Femur (tissue), 1 donor: ENCODE measurements around the gene TRAF7.
"Not testable (repeated sequence)": the region's sequence is repeated elsewhere in the genome, so short reads cannot be mapped to it uniquely, and the experiment has no call there.

Experiments used
- DNase-seq: peaks from one replicate; pipeline ENCODE4 v3.0.0-alpha.2; 2017

The TRAF7 gene

GRCh38 chr16:2155091-2155950 is at the start of gene TRAF7:
Gene TRAF7, plus strand, starts transcription at chr16:2155782. Its CDS starts 8,139 bp downstream, at chr16:2163921.
- peak; percentile 100 for DNase-seq

GRCh38 chr16:2106211-2106610 is 49.4 kb upstream of the TRAF7 start:
- not testable (repeated sequence) for DNase-seq

GRCh38 chr16:2107121-2107790 is 48.3 kb upstream of the TRAF7 start:
- DNase-seq: not testable (repeated sequence)

- not testable (repeated sequence) for DNase-seq
Measured at GRCh38 chr16:2107791-2108125, 47.8 kb upstream of the TRAF7 start.

- not testable (repeated sequence) for DNase-seq
Measured at GRCh38 chr16:2108446-2109270, 46.9 kb upstream of the TRAF7 start.

GRCh38 chr16:2109271-2109580 is 46.4 kb upstream of the TRAF7 start:
- not testable (repeated sequence) for DNase-seq

GRCh38 chr16:2109872-2110271 is 45.7 kb upstream of the TRAF7 start:
- DNase-seq: not testable (repeated sequence)

- not testable (repeated sequence) for DNase-seq
Measured at GRCh38 chr16:2110332-2111008, 45.1 kb upstream of the TRAF7 start.

- DNase-seq: not testable (repeated sequence)
Measured at GRCh38 chr16:2111009-2111353, 44.6 kb upstream of the TRAF7 start.

- DNase-seq: not testable (repeated sequence)
Measured at GRCh38 chr16:2111412-2112335, 43.9 kb upstream of the TRAF7 start.

GRCh38 chr16:2112539-2113106 is 43.0 kb upstream of the TRAF7 start:
- not testable (repeated sequence) for DNase-seq

- not testable (repeated sequence) for DNase-seq
Measured at GRCh38 chr16:2114225-2114624, 41.4 kb upstream of the TRAF7 start.

- DNase-seq: not testable (repeated sequence)
Measured at GRCh38 chr16:2114885-2115590, 40.5 kb upstream of the TRAF7 start.

GRCh38 chr16:2115591-2115973 is 40.0 kb upstream of the TRAF7 start:
- no peak for DNase-seq

- DNase-seq: not testable (repeated sequence)
Measured at GRCh38 chr16:2116428-2116827, 39.2 kb upstream of the TRAF7 start.

- not testable (repeated sequence) for DNase-seq
Measured at GRCh38 chr16:2117341-2117740, 38.2 kb upstream of the TRAF7 start.

GRCh38 chr16:2117960-2118722 is 37.4 kb upstream of the TRAF7 start:
- not testable (repeated sequence) for DNase-seq

- DNase-seq: peak; percentile 71
Measured at GRCh38 chr16:2121325-2121724, 34.3 kb upstream of the TRAF7 start.

GRCh38 chr16:2121853-2122252 is 33.7 kb upstream of the TRAF7 start:
- DNase-seq: peak; percentile 53

- DNase-seq: no peak
Measured at GRCh38 chr16:2122429-2122828, 33.2 kb upstream of the TRAF7 start.
